HG02938 (cell line): ENCODE data around the gene HSPB7.
"Not testable (repeated sequence)": the region's sequence is repeated elsewhere in the genome, so short reads cannot be mapped to it uniquely, and the experiment has no call there.

Source experiments
- ATAC-seq: cut with Tn5 transposase; IDR thresholded peaks from one replicate; pipeline ENCODE4 v1.9.1; 2021; ENCODE audit warnings: mild to moderate bottlenecking, moderate library complexity; ENCODE audit not compliant: unreplicated experiment

Gene HSPB7

GRCh38 chr1:16017461-16018303 is at the start of gene HSPB7:
Gene HSPB7 (minus strand): TSS chr1:16018043. CDS start chr1:16017963, 80 bp downstream.
- no peak for ATAC-seq

GRCh38 chr1:16067127-16067768 is 49.4 kb upstream of the HSPB7 start:
- ATAC-seq = no peak

GRCh38 chr1:16066245-16066644 is 48.4 kb upstream of the HSPB7 start:
- no peak for ATAC-seq

- ATAC-seq = no peak
These were observed 47.4 kb upstream of the HSPB7 start for GRCh38 chr1:16065269-16065576.

GRCh38 chr1:16064536-16065268 is 46.9 kb upstream of the HSPB7 start:
- ATAC-seq = no peak

- ATAC-seq = no peak
These were observed 46.1 kb upstream of the HSPB7 start for GRCh38 chr1:16063921-16064320.

GRCh38 chr1:16063226-16063829 is 45.5 kb upstream of the HSPB7 start:
- ATAC-seq = no peak

GRCh38 chr1:16062687-16063075 is 44.8 kb upstream of the HSPB7 start:
- not testable (repeated sequence) for ATAC-seq

- not testable (repeated sequence) for ATAC-seq
These were observed 44.3 kb upstream of the HSPB7 start for GRCh38 chr1:16061989-16062686.

- ATAC-seq = no peak
These were observed 43.4 kb upstream of the HSPB7 start for GRCh38 chr1:16061266-16061665.

- ATAC-seq = not testable (repeated sequence)
These were observed 40.7 kb upstream of the HSPB7 start for GRCh38 chr1:16058394-16059120.

- not testable (repeated sequence) for ATAC-seq
These were observed 39.6 kb upstream of the HSPB7 start for GRCh38 chr1:16057314-16057915.

- ATAC-seq = not testable (repeated sequence)
These were observed 38.7 kb upstream of the HSPB7 start for GRCh38 chr1:16056521-16056912.

- ATAC-seq = peak; percentile 78
These were observed 38.0 kb upstream of the HSPB7 start for GRCh38 chr1:16055613-16056520.

- ATAC-seq = no peak
These were observed 37.0 kb upstream of the HSPB7 start for GRCh38 chr1:16054598-16055540.

- no peak for ATAC-seq
These were observed 36.1 kb upstream of the HSPB7 start for GRCh38 chr1:16053781-16054502.

- not testable (repeated sequence) for ATAC-seq
These were observed 34.1 kb upstream of the HSPB7 start for GRCh38 chr1:16051949-16052348.
